ENCODE data around the gene PRRX2. TPM values are rescaled to one million over a fixed set of nuclear protein-coding genes. Genes with fewer than 3 reads are reported as not detected.
A peak's percentile ranks its signal among the peaks of the same experiment; 100 is the strongest.

PRRX2 gene
- total RNA-seq, 1 experiment from 2014 or later = 10.7 TPM

- H3K27me3 Mint-ChIP-seq (ENCODE audit: low read depth) = no peaks in the 10 kb centered on the region
- peak overlapping the region; percentile 45 for H3K4me3 Mint-ChIP-seq
- H3K4me1 Mint-ChIP-seq = peaks cover 15% of the 10 kb centered on the region
- ChIA-PET POLR2A (no interaction called here), CTCF (interaction anchor here (0.6 to 6.7 kb wide), 8 partner anchors 10 to 767 kb away, joined by 3 to 55 read pairs (median 4); partner anchors contain the start of gene PRRX2)
- TF ChIP-seq ZNF219 (CRISPR knock-in tag; IDR thresholded peaks at IDR 0.05; ENCODE audit: borderline replicate concordance) (no peak), GRHL2 (CRISPR knock-in tag; IDR thresholded peaks at IDR 0.05; ENCODE audit: insufficient replicate concordance, severe bottlenecking) (no peak), ATF1 (CRISPR knock-in tag; IDR thresholded peaks at IDR 0.05) (no peak), FOXK1 (CRISPR knock-in tag; IDR thresholded peaks at IDR 0.05) (no peak)
- TF ChIP-seq, protein P1, sequence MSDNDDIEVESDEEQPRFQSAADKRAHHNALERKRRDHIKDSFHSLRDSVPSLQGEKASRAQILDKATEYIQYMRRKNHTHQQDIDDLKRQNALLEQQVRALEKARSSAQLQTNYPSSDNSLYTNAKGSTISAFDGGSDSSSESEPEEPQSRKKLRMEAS (CRISPR knock-in tag; IDR thresholded peaks at IDR 0.05) = no peak
- H3K9me3 Mint-ChIP-seq = no peaks in the 10 kb centered on the region
- no peak overlapping the region for H3K27ac Mint-ChIP-seq
- no peak for ATAC-seq
- no peak for DNase-seq (ENCODE audit: low spot score)
- no peaks in the 10 kb centered on the region for H3K36me3 Mint-ChIP-seq
These were observed 86.7 kb downstream of the PRRX2 start for GRCh38 chr9:129751841-129752801.

- DNase-seq (ENCODE audit: low spot score) (peak; percentile 65), ATAC-seq (peak; percentile 92)
- ChIA-PET POLR2A (no interaction called here), CTCF (interaction anchor here (0.8 to 6.7 kb wide), 5 partner anchors 15 to 88 kb away, joined by 3 to 55 read pairs (median 4); partner anchors contain the start of gene PRRX2)
- H3K4me1 Mint-ChIP-seq = peaks cover 15% of the 10 kb centered on the region
- no peaks in the 10 kb centered on the region for H3K9me3 Mint-ChIP-seq
- H3K4me3 Mint-ChIP-seq = peak within 1 kb of the TSS; percentile 45
- no peak for TF ChIP-seq FOXP1 (CRISPR knock-in tag; IDR thresholded peaks at IDR 0.05; ENCODE audit: borderline replicate concordance)
- TF ChIP-seq OVOL2 (CRISPR knock-in tag; IDR thresholded peaks at IDR 0.05; ENCODE audit: borderline replicate concordance) = no peak
- H3K36me3 Mint-ChIP-seq = no peaks in the 10 kb centered on the region
- no peaks in the 10 kb centered on the region for H3K27me3 Mint-ChIP-seq (ENCODE audit: low read depth)
- no peak within 1 kb of the TSS for H3K27ac Mint-ChIP-seq
These were observed 87.7 kb downstream of the PRRX2 start, which contains the start of gene PTGES for GRCh38 chr9:129752900-129753729. PTGES (minus strand) TSS chr9:129753042; CDS start chr9:129753012, 30 bp downstream.

GRCh38 chr9:129755151-129755550 lies 89.7 kb downstream of the PRRX2 start:
- H3K4me1 Mint-ChIP-seq = peaks cover 15% of the 10 kb centered on the region
- H3K9me3 Mint-ChIP-seq = no peaks in the 10 kb centered on the region
- H3K36me3 Mint-ChIP-seq = no peaks in the 10 kb centered on the region
- H3K27me3 Mint-ChIP-seq (ENCODE audit: low read depth) = no peaks in the 10 kb centered on the region
- no peak overlapping the region for H3K27ac Mint-ChIP-seq
- DNase-seq (ENCODE audit: low spot score) (no peak), ATAC-seq (no peak)
- ChIA-PET CTCF (interaction anchor here (0.9 to 2.6 kb wide), 3 partner anchors 9 to 35 kb away, joined by 3 to 21 read pairs (median 5); no protein-coding TSS in a partner anchor), POLR2A (no interaction called here)
- H3K4me3 Mint-ChIP-seq = no peak overlapping the region
- TF ChIP-seq RELA (CRISPR knock-in tag; IDR thresholded peaks at IDR 0.05; ENCODE audit: borderline replicate concordance) = no peak
- TF ChIP-seq KAT7 (CRISPR knock-in tag; IDR thresholded peaks at IDR 0.05; ENCODE audit: borderline replicate concordance) = no peak
- TF ChIP-seq FOXK1 (CRISPR knock-in tag; IDR thresholded peaks at IDR 0.05) = no peak
- no peak for TF ChIP-seq CREB1 (CRISPR knock-in tag; IDR thresholded peaks at IDR 0.05)
- TF ChIP-seq SOX15 (CRISPR knock-in tag; IDR thresholded peaks at IDR 0.05) = no peak
- no peak for TF ChIP-seq FOXP1 (CRISPR knock-in tag; IDR thresholded peaks at IDR 0.05; ENCODE audit: borderline replicate concordance)
- TF ChIP-seq ZNF317 (CRISPR knock-in tag; IDR thresholded peaks at IDR 0.05; ENCODE audit: borderline replicate concordance, low read depth) = no peak
- no peak for TF ChIP-seq ZNF396 (CRISPR knock-in tag; IDR thresholded peaks at IDR 0.05; ENCODE audit: borderline replicate concordance)
- TF ChIP-seq, protein P2, sequence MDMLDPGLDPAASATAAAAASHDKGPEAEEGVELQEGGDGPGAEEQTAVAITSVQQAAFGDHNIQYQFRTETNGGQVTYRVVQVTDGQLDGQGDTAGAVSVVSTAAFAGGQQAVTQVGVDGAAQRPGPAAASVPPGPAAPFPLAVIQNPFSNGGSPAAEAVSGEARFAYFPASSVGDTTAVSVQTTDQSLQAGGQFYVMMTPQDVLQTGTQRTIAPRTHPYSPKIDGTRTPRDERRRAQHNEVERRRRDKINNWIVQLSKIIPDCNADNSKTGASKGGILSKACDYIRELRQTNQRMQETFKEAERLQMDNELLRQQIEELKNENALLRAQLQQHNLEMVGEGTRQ (CRISPR knock-in tag; IDR thresholded peaks at IDR 0.05) = no peak
- TF ChIP-seq, protein P3, sequence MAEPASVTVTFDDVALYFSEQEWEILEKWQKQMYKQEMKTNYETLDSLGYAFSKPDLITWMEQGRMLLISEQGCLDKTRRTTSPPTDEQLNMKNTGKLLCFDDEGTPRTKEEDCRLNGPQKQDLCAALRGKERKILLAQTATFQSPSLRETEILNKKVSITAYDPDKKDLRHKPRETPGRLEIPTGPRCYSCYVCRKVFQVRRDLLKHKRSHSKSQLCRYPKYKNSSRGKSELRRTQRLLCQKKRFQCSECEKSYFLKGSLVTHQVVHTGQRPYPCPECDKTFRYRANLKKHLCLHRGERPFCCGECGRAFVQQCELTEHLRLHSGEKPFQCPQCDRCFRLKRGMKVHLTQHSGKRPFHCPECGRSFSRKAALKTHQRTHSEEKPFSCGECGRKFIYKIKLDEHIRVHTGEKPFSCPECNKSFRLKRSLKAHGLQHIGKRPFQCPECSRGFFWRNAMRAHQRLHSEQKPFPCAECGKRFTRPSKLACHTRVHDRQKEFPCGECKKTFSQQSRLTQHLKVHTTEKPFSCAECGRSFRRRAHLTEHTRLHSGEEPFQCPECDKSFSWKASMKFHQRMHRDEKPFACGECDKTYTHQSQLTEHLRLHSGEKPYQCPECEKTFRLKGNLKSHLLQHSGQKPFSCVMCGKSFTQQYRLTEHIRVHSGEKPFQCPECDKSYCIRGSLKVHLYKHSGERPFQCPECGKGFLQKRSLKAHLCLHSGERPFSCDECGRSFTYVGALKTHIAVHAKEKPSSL (CRISPR knock-in tag; conservative IDR thresholded peaks at IDR 0.05) = no peak
- no peak for TF ChIP-seq ARID4B (CRISPR knock-in tag; IDR thresholded peaks at IDR 0.05; ENCODE audit: borderline replicate concordance)
- no peak for TF ChIP-seq PREB (CRISPR knock-in tag; IDR thresholded peaks at IDR 0.05; ENCODE audit: borderline replicate concordance)
- no peak for TF ChIP-seq NFATC4 (CRISPR knock-in tag; IDR thresholded peaks at IDR 0.05)

Data from WTC11 (cell line).